K562 (cell line): ENCODE results near the gene THBS2. TPM values are rescaled to one million over a fixed set of nuclear protein-coding genes. Genes with fewer than 3 reads are reported as not detected.

Experiments used
- ATAC-seq: fragments of 200-7000 bp; cut with Tn5 transposase; 3 replicates; pipeline ENCODE4 v1.9.1; 2020; ENCODE audit warnings: moderate library complexity
- BruUV-seq: library from RNA; stranded (reverse); fragments of 400-500 nt; replicated peaks from 2 replicates; lab custom pipeline; 2021; lab: Mats Ljungman, UMichigan
- CTCF ChIA-PET: fragments of 300-600 bp; formaldehyde crosslinking; extraction: SDS; loops from one replicate; lab custom pipeline; 2021; ENCODE audit warnings: low intra/inter-chr PET ratio; lab: Yijun Ruan, JAX
- POLR2A ChIA-PET: fragments of 300-600, 350-650 bp; sonication (Branson Sonifier 250); formaldehyde crosslinking; extraction: SDS; loops from one replicate; lab custom pipeline; 2021; ENCODE audit warnings: antibody characterized with exemption, inconsistent platforms; lab: Yijun Ruan, JAX
- DNase-seq, 4 experiments: peaks; one replicate each; pipeline versions ENCODE4 v3.0.0 to v3.0.0-alpha.2; 2011 to 2018; ENCODE audit warnings: low spot score in 3 of 4, mixed read lengths in 3 of 4; ENCODE audit errors: extremely low read depth in 1 of 4
- FAIRE-seq: peaks from 2 replicates; lab custom pipeline; 2011; peaks lifted over from hg19 to GRCh38; lab: Jason Lieb, UNC
- H2AFZ ChIP-seq: 2 replicates; pipeline ENCODE4 v1.6.0; 2011; ENCODE audit warnings: low read depth, low read length, control low read depth, inconsistent platforms
- H3K27ac ChIP-seq: fragments of 200-600 bp; 3 replicates; pipeline ENCODE4 v1.8.0; 2011; ENCODE audit warnings: low read depth, mild to moderate bottlenecking, control low read depth, inconsistent platforms, low read length, moderate library complexity, mixed read lengths; ENCODE audit errors: extremely low read depth
- H3K27me3 ChIP-seq, 2 experiments: fragments of 300-600 bp in 1 of 2; 2 replicates in 1 of 2; 3 replicates in 1 of 2; pipeline versions ENCODE4 v1.6.0 to v1.8.0; 2011; ENCODE audit warnings: inconsistent platforms in 2 of 2, low read length in 2 of 2, mild to moderate bottlenecking in 1 of 2, mixed read lengths in 1 of 2, moderate library complexity in 1 of 2; ENCODE audit not compliant: control insufficient read depth in 2 of 2, insufficient read depth in 2 of 2
- H3K36me3 ChIP-seq: fragments of 300-600 bp; 3 replicates; pipeline ENCODE4 v1.8.0; 2011; ENCODE audit warnings: mild to moderate bottlenecking, low read length, inconsistent platforms; ENCODE audit not compliant: control insufficient read depth, insufficient read depth
- H3K4me1 ChIP-seq, 2 experiments: fragments of 200-600 bp in 1 of 2; replicated peaks in 1 of 2; 2 replicates in 1 of 2; 3 replicates in 1 of 2; pipeline versions ENCODE4 v1.5.1 to v1.8.0; 2011; ENCODE audit warnings: inconsistent platforms in 2 of 2, low read length in 2 of 2, mild to moderate bottlenecking in 1 of 2, mixed read lengths in 1 of 2, moderate library complexity in 1 of 2; ENCODE audit not compliant: control insufficient read depth in 2 of 2, insufficient read depth in 2 of 2
- H3K4me2 ChIP-seq: 2 replicates; pipeline ENCODE4 v1.6.1; 2011; ENCODE audit warnings: low read length, control low read depth, inconsistent platforms, mixed read lengths; ENCODE audit not compliant: insufficient read depth
- H3K4me3 ChIP-seq: fragments of 200-600 bp; sonication (generic), shearing (Covaris generic); 2 replicates; pipeline ENCODE4 v1.5.1; 2016; ENCODE audit warnings: control low read depth, inconsistent platforms
- H3K79me2 ChIP-seq: fragments of 200-600 bp; 3 replicates; pipeline ENCODE4 v1.8.0; 2011; ENCODE audit warnings: low read length, inconsistent platforms; ENCODE audit not compliant: control insufficient read depth, insufficient read depth
- H3K9ac ChIP-seq, 2 experiments: 2 replicates each; pipeline versions ENCODE4 v1.6.0 to v1.6.1; 2011; ENCODE audit warnings: low read depth in 2 of 2, low read length in 2 of 2, control low read depth in 1 of 2, inconsistent platforms in 1 of 2, mild to moderate bottlenecking in 1 of 2, mixed read lengths in 1 of 2; ENCODE audit not compliant: insufficient read depth in 1 of 2
- H3K9me1 ChIP-seq: one replicate; pipeline ENCODE4 v1.6.0; 2011; ENCODE audit warnings: inconsistent platforms, mild to moderate bottlenecking, low read length, moderate library complexity; ENCODE audit not compliant: control insufficient read depth, insufficient read depth
- H3K9me3 ChIP-seq: replicated peaks from 2 replicates; pipeline ENCODE4 v1.5.1; 2011; ENCODE audit warnings: low read depth, low read length, inconsistent platforms; ENCODE audit not compliant: control insufficient read depth, insufficient read depth
- H4K20me1 ChIP-seq: replicated peaks from 2 replicates; pipeline ENCODE4 v1.6.1; 2011; ENCODE audit warnings: low read length, inconsistent platforms, mixed read lengths; ENCODE audit not compliant: control insufficient read depth, insufficient read depth
- HLTF ChIP-seq: fragments of 450-650 bp; IDR thresholded peaks from 2 replicates; pipeline ENCODE4 v1.6.1; 2016
- HMG20B ChIP-seq: fragments of 250-450 bp; sonication (Bioruptor Pico); IDR thresholded peaks from 2 replicates; pipeline ENCODE4 v1.5.0; 2021; ENCODE audit warnings: mild to moderate bottlenecking
- IRF2 ChIP-seq: sonication (generic); formaldehyde crosslinking; IDR thresholded peaks from 2 replicates; pipeline ENCODE4 v1.8.1; 2022; ENCODE audit warnings: mild to moderate bottlenecking, missing genetic modification reagents
- KLF16 ChIP-seq: IDR thresholded peaks from 2 replicates; pipeline ENCODE4 v1.6.1; 2016; ENCODE audit warnings: antibody characterized with exemption
- MCM5 ChIP-seq: fragments of 450-650 bp; IDR thresholded peaks from 2 replicates; pipeline ENCODE4 v1.6.1; 2016; ENCODE audit warnings: low read depth
- MYNN ChIP-seq, 2 experiments: sonication (generic); formaldehyde crosslinking in 1 of 2; IDR thresholded peaks; 2 replicates each; pipeline versions ENCODE4 v1.5.0 to v1.6.1; 2016 to 2020; ENCODE audit warnings: antibody characterized with exemption in 1 of 2, missing genetic modification reagents in 1 of 2
- PHB ChIP-seq: fragments of 250-450 bp; sonication (Bioruptor Pico); IDR thresholded peaks from 2 replicates; pipeline ENCODE4 v1.5.0; 2021
- PHB2 ChIP-seq: fragments of 450-650 bp; IDR thresholded peaks from 2 replicates; pipeline ENCODE4 v1.6.1; 2017; ENCODE audit warnings: low read depth
- POLR2H ChIP-seq: IDR thresholded peaks from 2 replicates; pipeline ENCODE4 v1.6.1; 2016; ENCODE audit warnings: missing genetic modification characterization, low read depth, mild to moderate bottlenecking, control low read depth, missing compliant biosample characterization, moderate library complexity
- SAFB ChIP-seq: fragments of 200-400 bp; formaldehyde crosslinking; IDR thresholded peaks from 2 replicates; pipeline ENCODE4 v1.6.1; 2017; ENCODE audit warnings: low read depth, low read length, borderline replicate concordance
- SREBF2 ChIP-seq: sonication (generic); formaldehyde crosslinking; IDR thresholded peaks from 2 replicates; pipeline ENCODE4 v1.4.0; 2020; ENCODE audit warnings: mild to moderate bottlenecking, missing genetic modification reagents
- VEZF1 ChIP-seq: fragments of 200-800 bp; sonication (Bioruptor generic); IDR thresholded peaks from 2 replicates; pipeline ENCODE4 v1.6.1; 2017; ENCODE audit warnings: missing genetic modification characterization, missing compliant biosample characterization
- ZBTB7A ChIP-seq: IDR thresholded peaks from 2 replicates; pipeline ENCODE4 v1.6.1; 2011; ENCODE audit warnings: low read depth, mild to moderate bottlenecking, low read length, moderate library complexity, borderline replicate concordance; ENCODE audit not compliant: control insufficient read depth
- ZFPM2 ChIP-seq: fragments of 250-450 bp; sonication (Bioruptor Pico); IDR thresholded peaks from 2 replicates; pipeline ENCODE4 v1.5.1; 2022; ENCODE audit warnings: mild to moderate bottlenecking
- ZNF445 ChIP-seq: fragments of 250-450 bp; sonication (Bioruptor Pico); IDR thresholded peaks from 2 replicates; pipeline ENCODE4 v1.4.0; 2020; ENCODE audit warnings: low read depth, mild to moderate bottlenecking, moderate library complexity
- ZNF57 ChIP-seq: fragments of 450-650 bp; formaldehyde crosslinking; IDR thresholded peaks from 2 replicates; pipeline ENCODE4 v1.4.0; 2020; ENCODE audit warnings: mild to moderate bottlenecking, moderate library complexity
- ZNF76 ChIP-seq: fragments of 250-450 bp; sonication (Bioruptor Pico); IDR thresholded peaks from 2 replicates; pipeline ENCODE4 v1.4.0; 2020; ENCODE audit warnings: mild to moderate bottlenecking, moderate library complexity, borderline replicate concordance
- WGBS: fragments of 100-300 bp; shearing (Covaris generic); methylation state at CpG from one replicate; pipeline ENCODE4 v1.1.6; 2016; ENCODE audit warnings: low coverage, mixed read lengths; ENCODE audit not compliant: insufficient coverage; ENCODE audit errors: missing lambda C conversion rate; 5-methylcytosine and 5-hydroxymethylcytosine counted together
- in situ Hi-C: fragments of 300-500 bp; cut with MboI; formaldehyde crosslinking; loops from 4 replicates; pipeline ENCODE4 v1.15.0; 2018; ENCODE audit warnings: inconsistent platforms, mixed read lengths
- intact Hi-C: fragments of 100-400 bp; cut with micrococcal nuclease; formaldehyde crosslinking; loops from 2 replicates; pipeline ENCODE4 v1.14.2; 2022
- polyA plus RNA-seq, 8 experiments: library from polyadenylated mRNA; depleted of rRNA in 4 of 8; stranded (reverse) in 5 of 8; unstranded in 3 of 8; fragments of >200 nt; fragmentation: Nextera tagmentation in 2 of 8; fragmentation: Illumina TruSeq in 1 of 8; extraction: Ambion mirVana in 2 of 8; extraction: Trizol in 1 of 8; gene quantifications; 2 replicates each; pipeline versions ENCODE4 v1.2.1 to v1.2.3, GENCODE V29; 2011 to 2014; ENCODE audit warnings: inconsistent platforms in 1 of 8, missing spikeins in 1 of 8
- total RNA-seq, 7 experiments: library from RNA; depleted of rRNA in 6 of 7; stranded (reverse); fragments of >200 nt in 6 of 7; fragmentation: Illumina TruSeq in 2 of 7; extraction: Trizol in 2 of 7; gene quantifications; 2 replicates each; pipeline versions ENCODE4 v1.2.1 to v1.2.3, GENCODE V29; 2011 to 2021; ENCODE audit warnings: low replicate concordance in 1 of 7

THBS2 gene
- total and polyA plus RNA-seq, 9 of the 15 experiments (the other 6 are each of a cell fraction or from before 2014, with no cell fraction given): 0.03 to 0.11 (median 0.03) TPM; not detected in 6

GRCh38 chr6:169190970-169191369 lies 62.7 kb downstream of the THBS2 start:
- WGBS: 2% methylated on average over 8 of the region's 8 CpGs
- no peak overlapping the region for H2AFZ ChIP-seq
- ChIA-PET POLR2A (interaction anchor here (0.7 to 1.0 kb wide), 2 partner anchors 20 to 39 kb away, joined by 3 to 4 read pairs; no protein-coding TSS in a partner anchor), CTCF (no interaction called here)
- peaks cover 21 to 53% of the 10 kb centered on the region in 2 experiments for H3K27me3 ChIP-seq
- no peak for ATAC-seq
- no peak overlapping the region for H3K4me2 ChIP-seq
- H3K27ac ChIP-seq: no peak overlapping the region
- in situ Hi-C loops: no loop called here
- no peaks in the 10 kb centered on the region for H3K9me3 ChIP-seq
- H3K9me1 ChIP-seq: no peaks in the 10 kb centered on the region
- no peaks in the 10 kb centered on the region for H3K79me2 ChIP-seq
- FAIRE-seq: no peak
- TF ChIP-seq PHB2 (no peak), ZFPM2 (CRISPR knock-in tag) (no peak), KLF16 (no peak), HLTF (no peak), ZNF445 (no peak)
- H3K9ac ChIP-seq: no peak overlapping the region
- no peaks in the 10 kb centered on the region for H3K4me1 ChIP-seq
- H3K4me3 ChIP-seq: no peak overlapping the region
- H4K20me1 ChIP-seq: no peaks in the 10 kb centered on the region
- intact Hi-C loops: no loop called here
- no peaks in the 10 kb centered on the region for H3K36me3 ChIP-seq
- no peak for DNase-seq
- BruUV-seq: no TSS peak

- Histone ChIP-seq H3K4me3 (no peak overlapping the region), H3K27me3 (peaks cover 26 to 61% of the 10 kb centered on the region in 2 experiments), H3K4me1 (no peaks in the 10 kb centered on the region), H2AFZ (no peak overlapping the region), H3K27ac (no peak overlapping the region), H4K20me1 (no peaks in the 10 kb centered on the region), H3K9ac (no peak overlapping the region), H3K79me2 (no peaks in the 10 kb centered on the region), H3K9me3 (no peaks in the 10 kb centered on the region), H3K4me2 (no peak overlapping the region), H3K9me1 (no peaks in the 10 kb centered on the region), H3K36me3 (no peaks in the 10 kb centered on the region)
- intact Hi-C loops: no loop called here
- DNase-seq (no peak), ATAC-seq (no peak), FAIRE-seq (no peak)
- in situ Hi-C loops: no loop called here
- ChIA-PET CTCF (no interaction called here), POLR2A (interaction anchor here (0.7 to 1.0 kb wide), 2 partner anchors 19 to 40 kb away, joined by 3 to 4 read pairs; no protein-coding TSS in a partner anchor)
- no TSS peak for BruUV-seq
- WGBS: 0% methylated on average over 8 of the region's 8 CpGs
- no peak for TF ChIP-seq SAFB
- no peak for TF ChIP-seq MCM5
- no peak for TF ChIP-seq SREBF2
- no peak for TF ChIP-seq ZNF57 (CRISPR knock-in tag)
- no peak for TF ChIP-seq ZNF76 (CRISPR knock-in tag)
- TF ChIP-seq POLR2H (tag): no peak
- no peak for TF ChIP-seq MYNN (IDR thresholded peaks at IDR 0.05)
- TF ChIP-seq MYNN (CRISPR knock-in tag; IDR thresholded peaks at IDR 0.05): no peak
- TF ChIP-seq IRF2 (CRISPR knock-in tag): no peak
- TF ChIP-seq ZBTB7A: no peak
- no peak for TF ChIP-seq VEZF1 (CRISPR knock-in tag)
- no peak for TF ChIP-seq HMG20B (CRISPR knock-in tag)
- no peak for TF ChIP-seq PHB
Measured at GRCh38 chr6:169190144-169190584, 63.5 kb downstream of the THBS2 start.
